Measurements from ENCODE around the gene TUBB4A. TPM values are rescaled to one million over a fixed set of nuclear protein-coding genes. Genes with fewer than 3 reads are reported as not detected.

TUBB4A gene
- total and polyA plus RNA-seq, 10 of the 15 experiments (the other 5 are each of a cell fraction or from before 2014, with no cell fraction given): 0.29 to 22.4 (median 3.8) TPM

GRCh38 chr19:6459262-6460098 is 42.6 kb downstream of the TUBB4A start, which contains the start of gene SLC25A23 (continued):
- TF ChIP-seq ZNF687 (IDR thresholded peaks at IDR 0.05) (0 out of 2 replicates have a peak, but pooled peaks have one; percentile 39), NKRF (conservative IDR thresholded peaks at IDR 0.05) (peak; percentile 63; the same call in 1 of the 2 replicates), CHD4 (IDR thresholded peaks at IDR 0.05) (no peak), NR2F1 (conservative IDR thresholded peaks at IDR 0.05) (peak; percentile 52; the same call in 1 of the 2 replicates), TCF12 (IDR thresholded peaks at IDR 0.05; ENCODE audit: low read depth, low read length) (0 out of 2 replicates have a peak, but pooled peaks have one; percentile 32)
- TF ChIP-seq, protein P1, sequence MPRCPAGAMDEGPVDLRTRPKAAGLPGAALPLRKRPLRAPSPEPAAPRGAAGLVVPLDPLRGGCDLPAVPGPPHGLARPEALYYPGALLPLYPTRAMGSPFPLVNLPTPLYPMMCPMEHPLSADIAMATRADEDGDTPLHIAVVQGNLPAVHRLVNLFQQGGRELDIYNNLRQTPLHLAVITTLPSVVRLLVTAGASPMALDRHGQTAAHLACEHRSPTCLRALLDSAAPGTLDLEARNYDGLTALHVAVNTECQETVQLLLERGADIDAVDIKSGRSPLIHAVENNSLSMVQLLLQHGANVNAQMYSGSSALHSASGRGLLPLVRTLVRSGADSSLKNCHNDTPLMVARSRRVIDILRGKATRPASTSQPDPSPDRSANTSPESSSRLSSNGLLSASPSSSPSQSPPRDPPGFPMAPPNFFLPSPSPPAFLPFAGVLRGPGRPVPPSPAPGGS (IDR thresholded peaks at IDR 0.05; ENCODE audit: borderline replicate concordance, insufficient read depth, low read depth, low read length, poor library complexity, severe bottlenecking): no peak

Data from GM12878 (cell line).